GM21619 (cell line): ENCODE measurements around the gene TWIST2.

Source experiments
- ATAC-seq: cut with Tn5 transposase; IDR thresholded peaks from one replicate; pipeline ENCODE4 v1.9.1; 2021; ENCODE audit not compliant: unreplicated experiment

Gene TWIST2

DNA sequence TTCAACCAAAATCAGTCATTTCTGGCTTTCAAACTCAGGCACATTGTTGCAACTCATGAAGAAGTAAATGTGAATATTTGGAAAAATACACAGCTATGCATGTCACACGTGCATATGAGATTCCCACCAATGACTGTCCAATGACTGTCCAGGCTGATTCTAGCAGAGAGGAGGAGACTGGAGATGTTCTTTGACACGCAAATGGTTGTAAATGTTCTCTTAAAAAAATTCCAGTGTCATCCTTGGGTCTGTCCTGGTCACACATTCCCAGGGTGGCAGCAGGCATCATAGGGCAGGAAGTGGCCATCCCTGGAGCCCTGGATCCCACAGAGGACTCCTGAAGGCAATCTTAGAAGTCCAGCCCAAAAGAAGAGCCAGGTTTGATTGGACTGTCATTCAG is 40.9 kb downstream of the TWIST2 start:
- ATAC-seq, result no peak

DNA sequence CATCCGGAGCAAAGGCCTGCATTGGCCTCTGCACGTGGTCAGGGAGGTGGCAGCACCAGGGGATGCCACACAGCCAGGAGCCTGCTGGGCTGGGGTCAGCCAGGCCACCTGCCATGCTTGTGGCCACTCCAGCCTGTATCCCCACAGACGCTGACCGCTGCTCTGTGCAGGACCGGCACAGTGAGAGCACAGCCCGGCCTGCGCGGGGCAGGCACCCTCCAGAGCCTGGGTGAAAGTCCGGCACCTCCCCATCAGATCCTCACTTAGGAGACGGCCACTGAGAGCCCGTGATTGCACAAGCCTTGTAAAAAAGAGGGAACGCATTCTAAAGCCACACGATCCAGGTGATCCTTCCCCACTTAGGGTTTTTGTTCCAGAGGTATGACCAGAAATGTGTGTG is 42.2 kb downstream of the TWIST2 start:
- no peak for ATAC-seq

DNA sequence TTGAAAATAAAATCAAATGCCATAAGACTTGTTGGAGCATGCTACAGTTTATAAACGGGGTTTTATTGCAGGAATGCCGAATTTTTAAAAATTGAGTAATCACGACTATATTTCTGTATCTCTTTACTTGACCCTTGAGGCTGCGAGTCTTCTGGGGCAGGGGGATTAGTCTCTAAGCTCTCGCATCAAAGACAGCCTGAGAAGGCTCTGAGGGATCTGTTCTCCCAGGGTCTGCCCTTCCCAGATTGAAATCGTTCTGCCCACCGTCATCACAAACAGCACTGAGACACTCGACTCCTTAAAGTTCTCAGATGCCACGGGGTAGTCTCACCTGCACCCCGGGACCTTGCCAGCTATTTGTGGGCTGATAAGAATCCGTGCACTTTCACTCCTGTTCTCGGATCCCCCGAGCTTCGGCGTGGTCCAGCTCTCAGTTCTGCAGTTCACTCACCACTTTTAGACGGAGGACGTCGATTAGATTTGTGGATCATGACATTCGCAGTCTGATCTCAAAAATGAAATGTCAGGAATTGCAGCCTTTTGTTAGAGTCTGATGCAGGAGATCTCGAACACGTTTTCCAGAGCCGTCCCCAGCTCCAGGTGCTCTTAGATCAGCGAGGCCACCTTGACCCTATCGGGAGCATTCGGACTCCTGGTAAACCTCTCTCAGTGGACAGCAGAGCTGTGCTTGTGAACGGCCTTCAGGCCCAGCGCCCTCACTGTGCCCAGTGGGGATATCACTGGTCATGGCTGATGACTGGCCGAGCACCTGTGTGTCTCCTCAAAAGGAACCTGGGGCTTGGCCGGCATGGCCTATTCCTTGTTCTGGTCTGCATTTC is 43.0 kb downstream of the TWIST2 start:
- no peak for ATAC-seq

DNA sequence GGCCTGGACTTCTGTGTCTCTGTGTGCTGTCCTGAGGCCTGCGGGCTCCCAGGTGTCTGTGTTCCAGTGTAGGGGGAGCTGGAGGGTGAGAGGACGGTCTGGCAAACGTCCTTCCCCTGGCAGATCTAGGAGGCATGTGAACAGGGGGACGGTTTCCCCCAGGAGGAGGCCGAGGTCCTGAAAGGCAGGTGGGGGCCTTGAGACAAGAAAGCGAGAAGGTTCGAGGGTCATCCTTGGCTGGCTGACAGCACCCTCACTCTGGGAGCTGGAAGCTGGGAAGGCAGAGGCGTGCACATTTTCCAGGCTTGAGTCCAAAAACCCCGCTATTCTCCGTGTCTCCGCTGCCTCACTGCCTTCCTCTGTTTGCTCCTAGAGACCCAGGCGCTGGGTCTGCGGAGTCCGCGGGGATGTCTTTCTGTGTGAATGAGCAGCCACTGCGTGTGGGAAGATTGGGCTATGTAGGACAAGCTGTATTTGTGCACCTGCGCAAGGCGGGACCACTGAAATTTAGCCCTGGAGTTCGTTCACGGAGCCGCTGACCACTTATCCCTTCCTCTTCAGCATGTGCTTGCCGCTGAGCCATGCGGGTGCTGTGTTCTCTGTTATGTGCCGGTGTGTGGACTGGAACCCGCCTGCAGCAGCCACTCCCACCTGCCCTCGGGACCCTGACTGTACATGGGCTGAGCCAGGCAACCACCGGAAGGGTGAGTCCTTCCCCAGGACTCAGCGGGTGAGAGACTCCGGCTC is 43.7 kb downstream of the TWIST2 start:
- no peak for ATAC-seq

DNA sequence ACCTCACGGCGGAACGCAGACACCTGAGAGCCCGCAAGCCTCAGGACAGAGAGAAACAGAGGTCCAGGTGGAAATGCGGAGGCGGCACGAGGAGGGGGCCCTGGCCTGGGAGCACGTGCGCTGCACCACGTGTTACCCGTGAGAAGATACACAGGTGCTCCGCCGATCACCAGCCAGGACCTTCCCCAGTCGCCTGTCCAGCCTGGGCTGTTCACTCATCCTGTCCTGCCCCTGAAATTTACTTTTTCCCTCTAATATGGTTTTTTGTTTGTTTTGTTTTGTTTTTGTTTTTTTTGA is 44.3 kb downstream of the TWIST2 start:
- ATAC-seq, result no peak

DNA sequence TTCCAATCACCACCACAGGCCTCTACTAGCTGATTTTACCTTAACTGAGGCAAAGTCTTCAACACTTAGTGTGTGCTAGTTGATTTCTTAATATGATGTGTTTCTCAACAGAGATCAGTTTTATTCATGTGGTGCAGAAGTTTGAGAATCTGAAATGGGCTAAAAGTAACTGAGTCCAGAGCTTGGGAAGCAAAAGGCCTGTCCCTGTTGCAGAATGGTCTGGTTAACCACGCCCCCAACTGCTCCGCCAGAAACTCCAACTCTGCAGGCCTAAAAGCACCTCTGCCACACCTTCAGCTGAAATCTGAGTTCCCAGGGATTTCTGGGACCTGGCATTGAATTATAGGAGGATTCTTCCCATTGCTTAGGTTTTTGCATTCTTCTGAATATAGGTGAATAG is 44.9 kb downstream of the TWIST2 start:
- ATAC-seq, result no peak

DNA sequence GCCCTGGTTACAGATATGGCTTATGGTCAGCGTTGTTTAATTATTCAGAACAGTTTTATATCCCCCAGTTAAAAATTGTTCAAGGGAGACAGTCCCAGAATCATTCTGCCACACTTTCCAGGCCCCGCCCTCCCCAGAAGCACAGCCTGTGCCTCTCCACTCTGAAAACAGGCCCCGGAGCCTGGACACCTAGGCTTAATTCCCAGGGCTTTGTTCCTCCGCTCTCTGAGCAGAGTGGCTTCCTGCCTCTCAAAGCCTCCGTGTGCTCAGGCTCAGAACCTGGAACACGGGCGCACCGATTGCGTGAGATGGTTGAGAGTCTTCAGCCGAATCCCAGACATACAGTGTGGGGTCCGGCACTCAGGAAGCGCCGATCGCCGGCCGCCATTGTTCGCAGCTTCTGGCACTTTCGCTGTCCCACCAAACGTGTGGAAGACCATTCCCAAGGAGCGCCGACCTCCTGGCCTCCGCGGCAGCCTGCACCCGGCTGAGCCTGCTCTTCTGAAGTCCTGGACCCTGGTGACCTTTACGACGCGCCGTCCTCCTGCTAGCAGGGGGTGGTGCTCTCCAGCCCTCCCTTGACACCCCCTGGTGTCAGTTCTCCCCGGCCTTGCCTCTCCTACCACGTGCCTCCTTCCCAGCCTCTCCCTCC is 45.6 kb downstream of the TWIST2 start:
- ATAC-seq, result no peak

DNA sequence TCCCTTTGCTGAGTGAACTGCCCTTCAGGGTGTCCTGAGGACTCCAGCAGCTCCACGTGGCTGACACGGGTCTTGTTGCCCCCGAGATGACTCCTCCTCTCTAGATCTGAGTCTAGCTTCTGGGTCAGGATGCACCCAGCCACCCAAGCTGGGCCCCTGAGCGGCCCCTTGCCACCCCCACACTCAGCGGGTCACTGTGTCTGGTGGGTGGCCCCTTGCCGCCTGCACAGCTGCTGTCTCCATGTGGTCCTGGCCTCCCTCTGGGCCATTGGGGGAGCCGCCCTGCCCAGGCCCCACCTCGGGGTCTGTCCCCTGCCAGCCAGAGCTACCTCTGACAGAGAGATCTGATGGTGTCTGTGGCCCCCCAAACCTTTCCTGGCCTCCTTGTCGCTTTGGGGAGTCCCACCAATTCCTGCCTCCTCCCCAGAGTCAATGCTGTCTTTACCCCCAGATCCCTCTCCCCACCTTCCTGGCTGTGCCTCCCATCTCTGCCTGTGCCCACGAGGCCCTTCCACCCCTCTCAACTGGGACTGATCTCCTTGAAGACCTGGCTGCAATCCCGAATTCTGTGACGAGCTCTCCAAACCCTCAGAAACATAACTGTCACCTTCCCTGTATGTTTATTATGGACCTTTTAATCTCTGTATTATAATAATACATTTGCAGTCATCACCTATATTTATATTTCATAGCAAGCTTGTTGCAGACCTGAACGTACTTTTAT is 46.5 kb downstream of the TWIST2 start:
- no peak for ATAC-seq

DNA sequence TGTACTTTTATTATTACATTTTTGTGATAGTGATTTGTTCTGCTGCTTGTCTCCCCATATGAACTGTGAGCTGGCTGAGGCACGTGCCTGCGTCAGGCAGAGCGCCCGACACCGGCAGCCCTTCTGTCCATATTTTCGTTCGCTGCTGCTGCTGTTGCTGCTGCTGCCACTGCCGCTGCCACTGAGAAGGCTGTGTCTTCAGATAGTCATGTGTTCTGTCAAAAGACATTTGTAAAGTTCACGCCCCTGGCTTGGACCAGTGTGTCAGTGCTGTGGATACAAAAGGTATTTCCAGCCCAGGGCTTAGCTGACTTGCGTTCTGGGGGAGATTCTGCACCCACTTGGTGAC is 47.0 kb downstream of the TWIST2 start:
- no peak for ATAC-seq

DNA sequence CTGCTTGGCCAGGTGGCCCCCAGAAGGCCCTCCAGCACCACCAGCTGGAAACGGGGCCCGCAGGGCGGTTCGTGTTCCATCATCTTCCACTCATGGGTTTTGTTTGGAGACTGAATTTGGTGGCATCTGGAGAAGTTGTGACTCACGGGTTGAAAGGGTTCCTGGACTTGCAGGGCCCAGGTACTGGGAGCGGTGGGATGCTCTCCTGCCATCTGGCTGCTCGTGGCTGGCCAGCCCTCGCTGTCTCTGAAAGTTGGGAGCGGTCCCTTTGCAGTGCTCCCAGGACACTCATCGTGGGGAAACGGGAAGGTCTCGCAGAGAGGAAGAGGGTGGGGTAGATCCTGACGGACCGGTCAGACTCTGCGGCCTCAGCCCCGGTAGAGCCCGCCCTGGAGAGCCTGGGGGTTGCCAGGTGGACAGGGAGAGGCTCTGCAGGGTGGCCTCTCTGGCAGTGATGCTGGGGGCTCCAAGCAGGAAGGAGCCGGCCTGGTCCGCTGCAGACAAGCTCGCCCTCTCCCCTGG is 47.5 kb downstream of the TWIST2 start:
- ATAC-seq, result no peak

DNA sequence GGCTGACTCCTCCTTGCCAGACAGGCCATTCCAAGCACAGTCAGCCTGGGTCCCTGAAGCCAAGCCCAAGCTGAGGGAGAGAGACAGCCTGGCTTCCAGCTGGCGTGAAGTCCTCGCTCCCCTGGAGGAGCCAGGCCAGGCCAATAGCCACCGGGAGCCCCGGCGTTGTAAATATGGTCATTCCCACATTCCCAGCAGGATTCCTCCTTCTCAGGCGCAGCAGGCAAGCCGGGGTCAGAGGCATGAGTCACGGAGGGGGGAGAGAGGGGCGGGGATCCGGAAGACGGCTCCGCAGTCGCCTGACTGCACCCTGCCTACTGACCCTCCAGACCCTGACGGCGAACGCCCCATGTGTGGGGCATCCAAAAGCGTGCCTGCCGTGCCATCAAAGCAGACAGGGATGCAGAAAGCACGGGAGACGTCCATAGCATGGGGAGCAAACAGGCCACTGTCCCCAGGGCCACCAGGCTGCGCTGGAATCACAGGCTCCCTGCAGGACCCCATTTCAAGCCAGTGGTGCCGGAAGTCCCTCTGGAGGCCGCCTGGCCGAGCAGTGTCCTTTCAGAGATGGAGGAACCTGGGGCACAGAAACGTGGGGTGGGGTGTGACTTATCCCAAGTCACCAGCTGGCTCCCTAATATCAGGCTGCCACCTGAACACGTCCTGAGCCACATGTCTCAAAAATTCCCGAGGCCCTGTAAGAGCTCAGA is 48.2 kb downstream of the TWIST2 start:
- ATAC-seq, result no peak

DNA sequence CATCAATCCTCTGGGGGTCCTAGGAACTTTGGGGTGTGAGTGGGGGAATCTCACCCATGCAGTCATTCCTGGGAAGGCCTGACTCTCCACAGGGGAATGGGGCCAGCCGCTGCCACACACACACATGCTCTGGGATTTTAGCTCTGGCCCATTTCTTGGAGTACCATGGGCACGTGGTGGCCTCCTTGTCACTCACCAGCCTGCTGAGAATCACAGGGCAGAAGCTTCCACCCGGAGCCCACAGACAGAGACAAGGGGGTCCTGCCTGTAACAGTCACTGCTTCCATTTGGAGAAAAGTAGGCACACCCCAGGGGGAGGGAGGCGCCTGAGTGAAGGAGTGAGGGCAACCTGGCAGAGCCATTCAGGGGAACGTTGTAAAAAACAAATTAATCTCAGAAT is 48.8 kb downstream of the TWIST2 start:
- ATAC-seq, result no peak

DNA sequence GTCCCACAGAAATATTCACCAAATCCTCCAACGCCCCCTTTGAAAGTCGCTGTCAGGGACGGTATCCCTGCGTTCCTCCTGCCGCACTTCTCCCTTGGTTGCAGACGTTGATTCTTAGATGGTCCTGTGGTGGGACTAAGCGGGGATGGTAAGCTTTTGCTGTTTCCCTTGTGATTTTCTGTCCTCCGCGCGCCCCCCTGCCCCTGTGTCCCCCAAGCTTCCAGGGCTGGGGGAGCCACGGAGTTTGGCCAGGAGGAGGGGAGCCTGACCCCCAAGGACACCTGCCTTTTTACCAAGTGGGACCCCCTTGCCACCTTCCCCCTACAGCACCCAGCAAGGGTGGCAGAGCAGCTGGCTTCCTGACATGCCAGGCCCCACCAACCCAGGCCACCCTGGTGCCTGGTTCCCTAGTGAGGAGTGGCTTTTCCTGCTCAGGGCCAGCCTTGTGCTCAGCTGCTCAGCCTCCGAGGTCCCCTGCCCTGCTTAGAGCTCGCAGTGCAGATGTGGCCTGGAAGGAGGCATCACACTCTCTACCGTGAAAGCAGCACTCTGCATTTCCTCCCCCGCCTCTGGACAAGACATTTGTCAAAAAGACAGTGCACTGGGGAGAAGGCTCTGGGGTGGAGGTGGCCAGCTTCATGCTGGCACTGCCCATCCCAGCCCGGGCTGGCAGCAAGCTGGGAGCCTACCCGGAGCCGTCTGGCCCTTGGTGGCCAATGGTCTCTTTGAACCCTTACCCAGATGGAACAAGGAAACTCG is 49.4 kb downstream of the TWIST2 start:
- ATAC-seq, result no peak

DNA sequence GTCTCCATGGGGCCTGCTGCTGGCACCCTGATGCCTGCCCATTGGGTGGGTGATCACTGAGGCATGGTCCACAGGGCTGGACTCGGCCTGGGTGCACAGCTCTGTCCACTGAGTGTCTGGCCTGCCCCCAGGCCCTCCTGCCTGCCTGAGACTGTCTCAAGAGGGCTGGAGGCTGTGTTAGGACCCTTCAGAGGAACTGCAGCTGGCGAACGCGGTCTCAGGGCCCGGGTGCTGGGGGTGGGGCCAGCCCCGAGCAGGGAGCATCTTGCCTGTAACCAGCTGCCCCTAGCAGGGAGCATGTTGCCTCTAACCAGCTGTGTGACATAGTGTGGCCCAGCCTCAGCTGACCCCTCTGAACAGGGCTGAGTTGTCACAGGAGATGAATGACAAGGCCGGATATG is 50.0 kb downstream of the TWIST2 start:
- no peak for ATAC-seq

DNA sequence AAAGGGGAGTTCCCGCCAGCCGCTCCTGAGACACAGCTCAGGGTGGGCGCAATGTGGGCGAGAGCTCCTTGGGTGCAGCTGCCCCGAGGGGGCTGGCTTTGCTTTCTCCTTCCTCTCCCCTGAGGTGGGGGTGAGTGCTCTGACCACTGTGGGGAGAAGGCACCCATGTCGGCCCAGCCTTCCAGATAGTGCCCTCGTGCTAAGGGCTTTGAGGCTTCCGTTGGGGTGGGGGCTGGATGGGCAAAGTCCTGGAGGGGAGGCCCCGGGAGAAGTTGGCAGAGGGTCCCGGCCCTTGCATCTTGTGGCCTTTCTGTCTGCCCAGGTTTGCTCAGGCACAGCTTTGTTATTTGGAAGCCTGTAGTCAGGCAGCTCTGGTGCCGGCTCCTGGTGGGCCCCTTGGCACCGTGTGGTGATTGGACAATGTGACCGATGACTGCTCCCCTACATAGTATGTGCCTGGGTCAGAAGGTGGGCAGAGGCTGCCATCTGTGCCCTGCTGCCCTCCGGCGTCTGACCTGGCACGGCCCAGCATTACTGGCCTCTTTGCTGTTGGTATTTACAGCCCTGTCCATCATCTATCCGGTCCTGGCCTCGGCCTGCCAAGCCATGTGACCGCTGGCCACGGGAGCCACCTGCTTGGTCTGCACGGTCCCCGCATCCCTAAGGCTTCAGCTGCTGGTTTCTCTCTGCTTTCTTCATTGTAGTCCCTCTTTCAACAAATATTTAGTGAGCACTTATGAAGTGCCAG is 50.8 kb downstream of the TWIST2 start:
- no peak for ATAC-seq

DNA sequence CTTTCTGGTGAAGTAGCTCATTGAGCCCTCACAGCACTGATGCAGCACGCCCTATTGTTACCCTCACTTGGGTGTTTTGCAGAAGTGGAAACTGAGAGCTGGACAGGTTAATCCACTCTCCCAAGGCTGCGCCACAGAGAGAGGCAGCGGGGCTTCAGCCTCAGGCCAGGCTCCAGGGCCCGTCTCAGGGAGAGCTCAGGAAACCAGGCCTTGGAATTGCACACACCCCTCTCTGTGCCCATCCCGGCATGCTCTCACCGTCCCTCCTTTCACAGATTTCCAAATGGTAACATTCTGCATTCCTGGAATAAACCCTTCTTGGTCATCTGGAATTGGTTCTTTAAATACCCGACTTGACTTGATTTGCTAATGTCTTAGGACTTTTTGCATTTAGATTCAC is 51.5 kb downstream of the TWIST2 start:
- no peak for ATAC-seq

DNA sequence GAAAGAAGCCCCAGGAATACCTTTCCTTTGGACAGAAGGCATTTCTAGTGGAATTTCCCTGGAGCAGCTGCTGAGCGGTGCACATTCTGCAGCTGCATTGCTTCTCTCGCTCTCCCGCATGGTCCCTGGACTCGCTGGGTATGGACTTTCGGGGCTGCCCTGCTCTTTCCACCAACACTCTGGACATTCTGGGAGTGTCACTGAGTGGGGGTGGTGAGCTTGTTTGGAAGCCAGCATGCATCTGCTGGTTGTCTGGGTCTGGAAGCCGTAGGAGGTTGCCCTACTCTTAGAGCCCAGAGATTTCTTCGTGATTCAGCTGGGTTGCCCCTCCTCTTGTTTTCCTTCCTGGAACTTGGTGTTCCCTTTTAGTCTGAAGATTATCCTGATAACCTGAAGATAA is 52.6 kb downstream of the TWIST2 start:
- ATAC-seq, result no peak

DNA sequence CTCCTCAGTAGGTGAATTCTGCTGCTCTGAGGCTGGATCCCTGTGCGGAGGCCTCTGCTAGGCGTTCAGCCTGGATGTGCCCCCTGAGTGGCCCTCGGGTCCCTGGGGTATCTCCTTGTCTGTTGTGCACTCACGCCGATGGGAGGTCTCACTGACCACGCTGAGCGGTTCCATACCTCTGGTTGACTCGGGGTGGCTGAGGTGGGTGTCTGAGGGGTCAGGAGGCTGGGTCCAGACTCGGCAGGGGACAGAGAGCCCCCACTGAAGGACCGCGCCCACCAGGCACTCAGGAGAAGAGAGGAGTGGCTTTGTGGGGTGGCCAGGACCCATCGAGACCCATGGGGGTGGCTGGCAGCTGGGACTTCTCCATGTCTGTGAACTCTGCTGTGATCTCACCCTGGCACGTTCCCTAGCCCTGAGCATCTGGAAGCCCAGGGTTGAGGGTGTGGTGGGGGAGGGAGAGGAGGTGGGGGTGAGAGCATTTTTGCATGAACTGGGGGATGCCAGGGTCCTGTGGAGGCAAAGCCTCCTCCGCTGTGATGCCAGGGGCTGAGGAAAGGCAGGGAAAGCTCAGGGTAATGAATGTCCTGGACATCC is 53.7 kb downstream of the TWIST2 start:
- ATAC-seq, result no peak

DNA sequence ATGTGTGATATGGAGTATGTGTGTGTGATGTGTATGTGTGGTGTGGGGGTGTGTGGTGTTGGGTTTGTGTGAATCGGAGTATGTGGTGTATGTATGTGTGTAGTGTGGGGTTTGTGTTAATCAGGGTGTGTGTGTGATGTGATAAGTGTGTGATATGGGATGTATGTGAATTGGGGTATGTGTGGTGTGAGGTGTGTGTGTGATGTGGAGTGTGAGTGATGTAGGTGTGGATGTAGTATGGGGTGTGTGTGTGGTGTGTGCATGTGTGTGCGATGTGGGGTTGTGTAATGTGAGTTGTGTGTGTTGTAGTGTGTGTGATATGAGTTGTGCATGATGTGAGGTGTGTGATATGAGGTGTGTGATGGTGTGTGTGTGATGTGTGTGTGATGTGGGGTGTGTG is 54.4 kb downstream of the TWIST2 start:
- no peak for ATAC-seq
